Measurements from ENCODE around the gene MAMLD1.

MAMLD1 gene

DNA sequence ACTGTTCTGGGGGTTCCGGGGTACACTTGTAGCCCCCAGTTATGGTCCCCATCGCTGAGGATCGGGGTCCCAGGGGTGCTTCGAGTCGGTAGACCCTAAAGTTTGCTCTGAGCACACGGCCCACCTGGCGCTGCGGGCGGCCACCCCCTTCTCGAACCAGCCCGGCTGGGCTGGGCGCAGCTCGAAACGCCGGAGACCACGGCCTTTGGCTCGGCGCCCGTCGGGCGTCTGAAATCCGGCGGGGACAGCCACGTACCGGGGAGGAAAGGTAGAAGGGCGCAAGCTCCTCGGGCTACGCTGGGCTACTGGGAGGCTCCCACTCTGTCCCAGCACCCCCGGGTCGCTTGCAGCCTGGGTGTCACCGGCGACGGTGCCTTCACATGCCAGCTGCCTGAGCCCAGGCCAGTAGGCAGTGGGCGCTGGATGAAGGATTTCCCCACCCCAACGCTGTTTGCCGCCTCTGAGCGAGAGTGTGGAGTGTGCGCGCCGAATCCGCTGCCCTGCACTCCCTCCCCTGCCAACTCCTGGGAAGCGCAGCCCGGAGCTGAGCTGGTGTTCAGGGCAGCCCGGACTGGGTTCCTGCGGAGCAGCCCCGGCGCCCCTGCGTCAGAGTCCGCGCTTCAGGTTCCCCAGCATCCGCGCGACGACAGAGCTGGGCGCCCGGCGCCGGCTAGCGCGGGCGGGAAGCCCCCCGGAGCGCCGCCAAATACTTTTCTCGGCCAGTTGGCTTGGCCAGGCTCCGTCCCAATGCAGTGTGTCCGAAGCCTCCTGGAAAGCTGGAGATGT is 637 bp downstream of the MAMLD1 start:
- DNase-seq (ENCODE audit: insufficient read length, low spot score): no peak
- peak; percentile 47 for FAIRE-seq
- TF ChIP-seq POU2F2 (IDR thresholded peaks at IDR 0.05; ENCODE audit: low read depth, low read length) (no peak), PAX5 (IDR thresholded peaks at IDR 0.05; ENCODE audit: insufficient read depth, low read length, severe bottlenecking) (no peak), TAF1 (IDR thresholded peaks at IDR 0.05; ENCODE audit: low read depth, low read length) (no peak), POLR2A (IDR thresholded peaks at IDR 0.05; ENCODE audit: low read depth, low read length) (no peak), POLR2AphosphoS5 (IDR thresholded peaks at IDR 0.05; ENCODE audit: low read depth, low read length) (no peak), SPI1 (IDR thresholded peaks at IDR 0.05; ENCODE audit: low read depth, low read length) (no peak)

DNA sequence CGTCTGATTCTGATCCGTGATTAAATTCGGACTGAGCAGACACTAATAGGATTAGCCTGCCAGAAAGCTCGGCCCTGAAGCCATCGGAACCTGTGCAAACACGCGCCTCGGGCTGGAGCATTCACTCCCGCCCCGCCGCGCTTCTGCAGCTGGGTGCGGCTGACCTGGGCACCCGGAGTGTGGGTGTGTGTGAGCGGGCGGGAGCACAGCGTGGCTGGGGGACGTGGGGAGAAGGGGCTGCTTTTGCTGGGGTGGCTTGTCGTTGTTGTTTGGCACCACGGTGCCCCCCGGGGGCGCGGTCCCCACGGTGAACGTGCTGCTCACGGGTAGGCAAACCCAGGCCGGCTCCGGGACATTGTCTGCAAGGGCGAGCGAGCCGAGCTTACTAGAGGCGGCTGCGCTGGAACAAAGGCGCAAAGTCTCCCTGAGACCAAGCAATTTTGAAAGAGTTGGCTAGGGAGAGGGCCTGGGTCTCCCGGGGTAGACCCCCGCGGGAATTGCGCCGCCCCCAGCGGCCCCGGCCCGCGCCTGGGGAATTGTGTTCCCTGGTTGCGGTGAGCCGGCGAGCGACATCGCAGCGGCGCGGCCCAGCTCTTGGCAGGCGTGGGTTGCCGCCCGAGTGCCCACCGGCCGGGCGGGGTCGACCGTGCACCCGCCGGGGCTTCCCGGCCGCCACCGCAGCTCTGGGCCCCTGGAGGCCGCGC is 1.4 kb downstream of the MAMLD1 start:
- no peak for DNase-seq (ENCODE audit: insufficient read length, low spot score)
- no peak for FAIRE-seq
- TF ChIP-seq PAX5 (IDR thresholded peaks at IDR 0.05; ENCODE audit: insufficient read depth, low read length, severe bottlenecking) (no peak), TAF1 (IDR thresholded peaks at IDR 0.05; ENCODE audit: low read depth, low read length) (no peak), POLR2A (IDR thresholded peaks at IDR 0.05; ENCODE audit: low read depth, low read length) (no peak)

DNA sequence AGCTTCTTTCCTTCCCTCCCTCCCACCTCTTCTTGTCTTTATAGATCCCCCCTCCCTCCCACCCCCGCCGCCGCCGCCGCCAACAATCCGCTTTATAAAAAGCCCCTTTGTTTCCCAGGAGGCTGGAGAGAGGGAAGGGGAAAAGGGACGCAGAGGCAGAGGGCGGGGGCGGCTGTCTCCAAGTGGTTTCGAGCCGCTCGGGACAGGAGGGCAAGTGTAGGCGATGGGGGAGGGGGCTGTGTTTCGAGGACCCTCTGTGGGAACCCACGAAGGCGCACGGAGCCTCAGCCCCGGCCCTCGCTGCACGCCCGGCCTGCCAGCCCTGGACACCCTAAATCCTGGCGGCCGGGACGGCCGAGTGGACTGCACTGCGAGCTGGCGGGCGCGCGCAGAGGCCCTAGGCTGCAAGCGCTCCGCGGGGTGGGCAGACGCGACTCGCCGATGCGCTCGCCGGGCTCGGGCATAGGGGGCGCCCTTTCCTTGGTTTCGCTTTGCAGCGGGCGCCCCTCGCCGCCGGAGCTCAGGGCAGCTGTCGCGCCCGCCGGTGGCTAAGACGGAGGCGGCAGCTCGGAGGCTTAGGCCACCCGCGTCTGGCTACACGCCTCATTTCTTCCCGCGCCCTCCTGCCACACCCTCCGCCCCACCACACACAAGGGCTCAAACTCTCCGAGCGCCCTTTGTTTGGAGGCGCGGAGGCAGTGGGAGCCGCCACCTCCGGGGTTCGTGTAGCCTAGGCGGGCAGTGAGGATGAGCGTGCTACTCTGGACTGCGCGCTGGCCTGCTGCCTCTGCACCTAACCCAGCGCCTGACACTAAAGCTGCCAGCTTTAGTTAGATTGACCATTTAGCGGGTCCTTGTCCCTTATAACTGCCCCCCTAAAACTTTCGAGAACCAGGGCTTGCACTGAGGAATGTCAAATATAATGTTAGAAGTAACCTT is 2.2 kb downstream of the MAMLD1 start:
- peak; percentile 12 for DNase-seq (ENCODE audit: insufficient read length, low spot score)
- FAIRE-seq: no peak
- TF ChIP-seq SPI1 (IDR thresholded peaks at IDR 0.05; ENCODE audit: low read depth, low read length) (no peak), POU2F2 (IDR thresholded peaks at IDR 0.05; ENCODE audit: low read depth, low read length) (no peak)

DNA sequence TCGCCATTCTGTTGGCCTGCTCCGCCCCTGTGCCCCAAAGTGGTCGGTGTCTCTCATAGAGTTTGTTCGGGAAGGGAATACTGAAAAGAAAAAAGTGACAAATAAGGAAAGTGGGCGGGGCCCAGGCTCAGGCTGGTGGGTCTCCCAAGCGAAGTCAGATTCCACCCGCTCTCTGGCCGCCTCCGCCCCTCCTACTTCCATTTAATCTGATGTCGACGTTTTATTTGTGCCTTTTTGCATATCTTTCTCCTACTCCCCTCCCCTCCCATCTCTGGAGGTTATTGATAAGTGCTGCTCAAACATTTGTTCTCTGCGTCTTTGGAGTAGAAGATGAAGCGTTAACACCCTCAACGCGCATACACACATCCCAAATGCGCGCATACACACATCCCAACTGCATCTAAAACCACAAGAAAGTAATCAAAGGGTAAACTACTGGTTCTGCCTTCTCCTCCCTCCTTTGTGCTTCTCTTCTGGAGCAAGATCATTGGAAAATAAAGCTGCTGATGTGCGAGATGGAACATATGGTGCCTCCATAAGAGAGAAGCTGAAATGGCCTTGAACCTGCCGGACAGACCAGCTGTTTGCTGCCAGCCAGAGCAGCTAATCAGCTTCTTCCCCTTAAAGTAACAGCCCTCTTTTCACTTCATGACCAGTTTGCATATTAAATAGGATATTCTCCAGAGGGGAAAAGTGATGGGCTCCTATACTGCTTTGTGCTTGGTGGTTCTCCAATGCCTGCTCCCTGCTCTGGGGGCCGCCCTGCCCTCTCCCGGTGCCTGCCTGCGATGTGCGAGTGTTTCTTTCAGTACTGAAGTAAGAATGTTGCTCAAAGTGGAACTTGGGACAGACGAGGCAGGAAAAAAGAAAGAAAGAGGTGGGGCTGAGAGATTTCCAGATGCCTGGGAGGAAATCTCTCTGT is 3.1 kb downstream of the MAMLD1 start:
- FAIRE-seq (peak; percentile 20), DNase-seq (ENCODE audit: insufficient read length, low spot score) (no peak)
- TF ChIP-seq POU2F2 (IDR thresholded peaks at IDR 0.05; ENCODE audit: low read depth, low read length): no peak
- TF ChIP-seq TAF1 (IDR thresholded peaks at IDR 0.05; ENCODE audit: low read depth, low read length): no peak
- no peak for TF ChIP-seq POLR2AphosphoS5 (IDR thresholded peaks at IDR 0.05; ENCODE audit: low read depth, low read length)
- no peak for TF ChIP-seq POLR2A (IDR thresholded peaks at IDR 0.05; ENCODE audit: low read depth, low read length)
- TF ChIP-seq PAX5 (IDR thresholded peaks at IDR 0.05; ENCODE audit: insufficient read depth, low read length, severe bottlenecking): no peak
- no peak for TF ChIP-seq SPI1 (IDR thresholded peaks at IDR 0.05; ENCODE audit: low read depth, low read length)

DNA sequence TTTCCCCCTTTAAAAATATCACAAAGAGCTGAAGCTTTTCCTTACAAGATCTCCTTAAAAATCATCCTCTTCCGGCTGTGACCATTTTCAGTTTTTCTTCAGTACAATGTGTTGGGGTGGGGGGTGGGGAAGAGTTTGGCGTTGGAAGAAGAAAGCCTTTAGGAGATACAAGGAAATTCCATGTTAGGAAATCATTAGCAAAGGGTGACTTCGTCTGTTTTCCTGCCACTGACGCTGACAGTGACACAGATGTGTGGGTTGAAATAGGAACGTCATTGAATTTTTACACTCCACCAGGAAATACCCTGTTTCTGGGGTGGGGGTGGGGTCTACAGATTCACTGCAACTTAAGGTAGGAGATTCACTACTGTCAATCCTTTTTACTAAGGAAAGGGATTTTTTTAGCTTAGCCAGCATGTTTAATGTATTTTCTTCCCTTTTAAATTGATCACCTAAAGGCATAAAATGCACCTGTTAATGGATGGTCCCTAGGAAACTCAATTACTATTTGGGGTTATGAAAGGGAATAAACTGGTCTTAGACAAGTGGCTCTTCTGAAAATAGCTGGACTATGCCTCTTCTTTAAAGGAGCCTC is 3.9 kb downstream of the MAMLD1 start:
- FAIRE-seq (no peak), DNase-seq (ENCODE audit: insufficient read length, low spot score) (no peak)
- no peak for TF ChIP-seq POLR2AphosphoS5 (IDR thresholded peaks at IDR 0.05; ENCODE audit: low read depth, low read length)
- TF ChIP-seq SPI1 (IDR thresholded peaks at IDR 0.05; ENCODE audit: low read depth, low read length): no peak
- no peak for TF ChIP-seq PAX5 (IDR thresholded peaks at IDR 0.05; ENCODE audit: insufficient read depth, low read length, severe bottlenecking)
- TF ChIP-seq TAF1 (IDR thresholded peaks at IDR 0.05; ENCODE audit: low read depth, low read length): no peak
- no peak for TF ChIP-seq POU2F2 (IDR thresholded peaks at IDR 0.05; ENCODE audit: low read depth, low read length)
- no peak for TF ChIP-seq POLR2A (IDR thresholded peaks at IDR 0.05; ENCODE audit: low read depth, low read length)

DNA sequence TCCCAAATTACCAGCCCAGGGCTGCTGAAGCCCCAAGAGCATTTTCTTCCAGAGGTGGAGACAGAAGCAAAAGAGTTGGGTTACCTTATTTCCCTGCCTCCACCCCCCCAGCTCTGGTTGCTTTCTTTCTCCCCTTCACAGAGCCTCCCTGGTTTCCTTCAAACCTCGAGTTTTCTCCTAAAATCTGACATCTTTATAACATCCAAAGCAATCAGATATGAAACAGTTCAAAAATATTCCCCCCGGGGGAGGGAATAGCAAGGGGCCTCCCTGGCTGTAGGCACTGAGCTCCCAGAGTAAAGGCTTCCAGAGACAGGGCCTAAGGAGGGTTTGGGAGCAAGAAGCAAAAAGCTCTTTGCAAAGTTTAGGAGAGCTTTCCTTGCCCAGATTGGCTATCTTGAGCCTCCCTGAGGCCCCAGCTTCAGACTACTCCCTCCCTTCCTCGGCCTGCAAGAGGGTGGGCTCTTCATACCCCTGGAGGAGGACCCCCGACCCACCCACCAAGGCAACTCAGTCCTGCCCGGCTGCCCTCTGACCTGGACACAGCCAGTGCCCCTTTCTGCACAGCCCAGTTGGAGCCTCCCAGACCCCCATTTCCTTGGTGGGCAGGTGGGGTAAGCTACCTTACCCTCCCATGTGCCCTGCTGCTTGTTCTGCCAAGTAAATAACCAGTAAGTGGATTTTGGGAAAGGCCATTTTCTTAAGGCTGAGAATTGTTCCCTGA is 7.6 kb downstream of the MAMLD1 start:
- no peak for TF ChIP-seq POU2F2 (IDR thresholded peaks at IDR 0.05; ENCODE audit: low read depth, low read length)
- DNase-seq (ENCODE audit: insufficient read length, low spot score) (no peak), FAIRE-seq (no peak)

DNA sequence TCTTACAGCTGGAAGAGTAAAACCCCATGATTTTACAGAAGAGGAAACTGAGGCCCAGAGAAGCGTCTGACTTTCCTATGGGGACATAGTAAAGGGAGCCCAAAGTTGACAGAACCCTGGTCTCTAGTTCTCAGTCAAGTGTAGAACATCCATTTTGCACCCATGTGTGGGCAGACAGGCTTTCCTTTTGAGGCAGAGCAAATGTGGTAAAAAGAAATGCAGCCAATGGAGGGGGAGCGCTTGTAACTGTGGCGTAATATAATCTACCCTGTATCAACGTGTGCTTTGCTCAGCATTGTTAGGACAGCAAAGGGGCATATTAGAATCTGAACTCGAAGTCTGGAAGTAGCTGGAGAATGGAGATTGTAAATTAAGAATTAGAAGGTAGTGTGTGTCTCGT is 8.8 kb downstream of the MAMLD1 start:
- no peak for FAIRE-seq

DNA sequence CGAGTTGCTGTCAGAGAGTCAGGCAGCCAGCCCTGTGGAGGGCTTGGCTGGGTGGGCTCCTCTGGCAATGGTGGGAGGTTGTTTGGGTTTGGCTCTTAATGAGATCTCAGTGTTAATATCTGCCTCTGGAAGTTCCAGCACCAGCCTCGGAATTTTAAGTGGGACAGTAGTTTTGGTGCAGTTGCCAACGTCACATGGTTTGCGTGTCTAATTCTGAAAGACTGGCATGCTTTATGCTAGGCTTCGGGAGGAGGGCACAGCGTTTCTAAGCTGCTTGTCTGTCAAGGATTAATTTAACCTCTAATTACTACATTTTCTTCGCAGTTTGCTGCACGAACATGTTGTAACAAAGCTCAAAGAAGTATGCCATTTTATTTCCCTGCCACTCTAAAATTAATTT is 9.2 kb downstream of the MAMLD1 start:
- TF ChIP-seq POU2F2 (IDR thresholded peaks at IDR 0.05; ENCODE audit: low read depth, low read length) (no peak), PAX5 (IDR thresholded peaks at IDR 0.05; ENCODE audit: insufficient read depth, low read length, severe bottlenecking) (no peak), POLR2A (IDR thresholded peaks at IDR 0.05; ENCODE audit: low read depth, low read length) (no peak), TAF1 (IDR thresholded peaks at IDR 0.05; ENCODE audit: low read depth, low read length) (no peak), SPI1 (IDR thresholded peaks at IDR 0.05; ENCODE audit: low read depth, low read length) (no peak)
- DNase-seq (ENCODE audit: insufficient read length, low spot score) (no peak), FAIRE-seq (peak; percentile 13)

More for the DNA sequence above, 8.8 kb downstream of the MAMLD1 start:
- no peak for DNase-seq (ENCODE audit: insufficient read length, low spot score)
- TF ChIP-seq PAX5 (IDR thresholded peaks at IDR 0.05; ENCODE audit: insufficient read depth, low read length, severe bottlenecking): no peak
- no peak for TF ChIP-seq TAF1 (IDR thresholded peaks at IDR 0.05; ENCODE audit: low read depth, low read length)
- no peak for TF ChIP-seq SPI1 (IDR thresholded peaks at IDR 0.05; ENCODE audit: low read depth, low read length)
- TF ChIP-seq POLR2A (IDR thresholded peaks at IDR 0.05; ENCODE audit: low read depth, low read length): no peak
- no peak for TF ChIP-seq POLR2AphosphoS5 (IDR thresholded peaks at IDR 0.05; ENCODE audit: low read depth, low read length)
- no peak for TF ChIP-seq POU2F2 (IDR thresholded peaks at IDR 0.05; ENCODE audit: low read depth, low read length)
